GM12891 (cell line): ENCODE measurements around the gene CCL17.
A peak's percentile ranks its signal among the peaks of the same experiment; 100 is the strongest.
"Not testable (repeated sequence)": the region's sequence is repeated elsewhere in the genome, so short reads cannot be mapped to it uniquely, and the experiment has no call there.

Experiments
- DNase-seq: peaks from one replicate; pipeline ENCODE4 v3.0.0; 2011; ENCODE audit warnings: low spot score; ENCODE audit not compliant: insufficient read length
- FAIRE-seq: peaks from 2 replicates; lab custom pipeline; 2011; peaks lifted over from hg19 to GRCh38; lab: Jason Lieb, UNC
- PAX5 ChIP-seq: IDR thresholded peaks from 2 replicates; pipeline ENCODE4 v1.6.1; 2011; ENCODE audit warnings: low read length, moderate library complexity, mild to moderate bottlenecking; ENCODE audit not compliant: insufficient read depth, severe bottlenecking
- POLR2A ChIP-seq: IDR thresholded peaks from 2 replicates; pipeline ENCODE4 v1.6.1; 2011; ENCODE audit warnings: low read depth, low read length, control low read depth
- POLR2AphosphoS5 ChIP-seq: IDR thresholded peaks from 2 replicates; pipeline ENCODE4 v1.6.1; 2011; ENCODE audit warnings: low read depth, low read length, control low read depth
- POU2F2 ChIP-seq: IDR thresholded peaks from 2 replicates; pipeline ENCODE4 v1.6.1; 2011; ENCODE audit warnings: low read depth, mild to moderate bottlenecking, control low read depth, low read length, moderate library complexity
- SPI1 ChIP-seq: IDR thresholded peaks from 2 replicates; pipeline ENCODE4 v1.6.1; 2011; ENCODE audit warnings: low read depth, low read length, control low read depth
- TAF1 ChIP-seq: IDR thresholded peaks from 2 replicates; pipeline ENCODE4 v1.6.1; 2011; ENCODE audit warnings: low read depth, low read length, control low read depth

The CCL17 gene

GRCh38 chr16:57392694-57393093 lies 11.9 kb upstream of the CCL17 start:
- no peak for DNase-seq

DNA sequence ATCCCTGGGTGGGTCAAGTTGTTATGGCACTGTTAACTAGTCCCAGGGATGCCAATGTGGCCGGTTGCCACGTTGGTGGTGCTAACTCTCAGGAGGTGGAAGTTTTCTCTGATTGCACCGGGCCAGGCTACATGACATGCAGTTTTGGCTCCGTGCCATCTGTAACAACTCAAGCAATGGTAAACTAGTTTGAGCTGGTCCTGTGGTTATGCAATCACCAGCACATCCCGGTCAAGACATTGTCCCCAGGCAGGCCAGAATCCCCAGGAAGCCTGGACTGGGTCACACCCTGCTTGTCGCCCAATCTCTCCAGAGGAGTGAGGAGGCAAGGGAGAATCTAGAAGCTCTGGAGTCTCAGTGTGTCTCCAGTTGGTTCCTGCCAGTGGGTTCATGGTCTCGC lies 10.1 kb upstream of the CCL17 start:
- FAIRE-seq (no peak), DNase-seq (no peak)
- TF ChIP-seq POLR2A (no peak), TAF1 (no peak), POLR2AphosphoS5 (no peak), POU2F2 (no peak), PAX5 (no peak), SPI1 (no peak)

More at GRCh38 chr16:57392694-57393093, 11.9 kb upstream of the CCL17 start:
- no peak for FAIRE-seq
- TF ChIP-seq PAX5, result no peak
- no peak for TF ChIP-seq POLR2AphosphoS5
- TF ChIP-seq POU2F2, result no peak
- no peak for TF ChIP-seq SPI1
- TF ChIP-seq TAF1, result no peak
- TF ChIP-seq POLR2A, result no peak

GRCh38 chr16:57395026-57395425 lies 9.5 kb upstream of the CCL17 start:
- no peak for TF ChIP-seq SPI1
- no peak for TF ChIP-seq POU2F2
- TF ChIP-seq TAF1, result no peak
- TF ChIP-seq POLR2AphosphoS5, result no peak
- TF ChIP-seq PAX5, result no peak
- TF ChIP-seq POLR2A, result no peak
- DNase-seq (no peak), FAIRE-seq (no peak)

DNA sequence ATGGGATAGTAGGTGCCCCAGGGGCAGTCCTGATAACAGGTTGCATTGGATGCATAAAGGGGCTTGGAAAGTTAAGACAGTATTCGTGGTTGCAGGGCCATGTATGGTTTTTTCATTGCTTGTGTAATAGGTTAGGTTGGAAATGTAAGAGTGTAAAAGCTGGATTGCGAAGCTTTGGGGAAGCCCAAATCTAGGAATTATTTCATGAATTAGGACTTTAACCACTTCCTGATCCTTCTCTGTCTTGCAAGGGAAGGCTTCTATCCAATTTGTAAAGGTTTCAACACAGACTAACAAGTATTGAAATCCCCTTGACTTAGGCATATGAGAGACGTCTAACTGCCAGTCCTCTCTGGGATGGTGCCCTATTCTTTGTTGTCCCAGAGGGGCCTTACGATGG lies 7.8 kb upstream of the CCL17 start:
- no peak for DNase-seq
- FAIRE-seq, result no peak
- TF ChIP-seq PAX5 (no peak), POLR2AphosphoS5 (no peak), POLR2A (no peak), TAF1 (no peak), POU2F2 (no peak), SPI1 (no peak)

DNA sequence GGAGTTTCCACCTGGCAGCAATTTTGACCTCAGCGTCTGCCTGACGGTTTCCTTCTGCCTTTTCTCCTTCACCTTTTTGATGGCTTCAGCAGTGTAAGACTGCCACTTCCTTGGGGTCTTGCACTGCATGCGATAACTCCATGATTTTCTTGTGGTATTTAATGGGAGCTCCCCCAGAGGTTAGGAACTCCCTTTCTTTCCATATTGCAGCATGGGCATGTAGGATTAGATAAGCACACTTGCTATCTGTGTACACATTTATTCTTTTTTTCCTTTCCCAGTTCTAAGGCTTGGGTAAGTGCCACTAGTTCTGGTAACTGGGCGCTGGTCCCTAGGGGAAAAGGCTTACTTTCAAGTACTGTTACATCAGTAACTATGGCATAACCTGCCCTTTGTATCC lies 7.1 kb upstream of the CCL17 start:
- not testable (repeated sequence) for FAIRE-seq, DNase-seq

DNA sequence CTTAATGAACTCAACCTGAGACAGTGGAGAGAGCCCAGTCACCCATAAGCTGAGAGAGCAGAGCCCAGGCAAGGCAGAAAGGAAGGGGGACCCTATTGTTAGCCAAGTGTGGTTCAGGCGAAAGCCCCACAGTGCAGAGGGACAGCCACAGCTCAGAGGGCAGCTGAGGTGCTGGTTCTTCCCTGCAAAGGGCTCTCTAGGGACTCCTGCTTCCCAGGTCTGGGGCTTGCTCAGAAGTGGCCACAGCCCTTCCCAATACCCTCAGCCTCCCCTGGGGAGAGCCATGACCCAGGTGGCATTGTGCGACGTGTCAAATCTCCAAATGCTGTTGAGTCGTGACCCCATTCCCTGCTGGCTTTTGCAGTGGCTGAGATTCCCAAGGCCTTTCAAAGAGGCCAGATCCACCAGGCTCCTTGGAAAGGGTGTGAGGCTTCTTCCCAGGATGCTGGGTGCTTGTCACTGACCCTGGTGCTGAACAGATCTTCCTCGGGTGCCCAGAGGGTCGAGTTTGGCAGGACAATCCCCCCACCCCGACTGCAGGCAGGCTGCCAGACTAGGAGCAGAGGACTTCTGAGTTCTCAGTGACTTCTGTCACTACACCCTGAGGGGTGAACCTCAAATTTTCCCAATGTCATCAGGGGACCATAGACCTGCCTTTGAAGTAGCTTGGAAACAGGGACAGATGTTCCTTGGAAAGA lies 2.5 kb upstream of the CCL17 start:
- peak; percentile 56 for FAIRE-seq
- TF ChIP-seq POU2F2 (no peak), TAF1 (no peak), PAX5 (no peak), SPI1 (no peak), POLR2AphosphoS5 (no peak), POLR2A (no peak)
- DNase-seq, result no peak

GRCh38 chr16:57405097-57405496 lies 530 bp downstream of the CCL17 start:
- TF ChIP-seq PAX5 (no peak), POLR2AphosphoS5 (no peak), POU2F2 (no peak), TAF1 (no peak), POLR2A (no peak), SPI1 (no peak)
- FAIRE-seq (no peak), DNase-seq (no peak)

GRCh38 chr16:57406881-57407280 lies 2.3 kb downstream of the CCL17 start:
- TF ChIP-seq SPI1, result peak; percentile 14; the same call in 1 of the 2 replicates
- TF ChIP-seq POLR2A, result no peak
- DNase-seq (no peak), FAIRE-seq (peak; percentile 5)

DNA sequence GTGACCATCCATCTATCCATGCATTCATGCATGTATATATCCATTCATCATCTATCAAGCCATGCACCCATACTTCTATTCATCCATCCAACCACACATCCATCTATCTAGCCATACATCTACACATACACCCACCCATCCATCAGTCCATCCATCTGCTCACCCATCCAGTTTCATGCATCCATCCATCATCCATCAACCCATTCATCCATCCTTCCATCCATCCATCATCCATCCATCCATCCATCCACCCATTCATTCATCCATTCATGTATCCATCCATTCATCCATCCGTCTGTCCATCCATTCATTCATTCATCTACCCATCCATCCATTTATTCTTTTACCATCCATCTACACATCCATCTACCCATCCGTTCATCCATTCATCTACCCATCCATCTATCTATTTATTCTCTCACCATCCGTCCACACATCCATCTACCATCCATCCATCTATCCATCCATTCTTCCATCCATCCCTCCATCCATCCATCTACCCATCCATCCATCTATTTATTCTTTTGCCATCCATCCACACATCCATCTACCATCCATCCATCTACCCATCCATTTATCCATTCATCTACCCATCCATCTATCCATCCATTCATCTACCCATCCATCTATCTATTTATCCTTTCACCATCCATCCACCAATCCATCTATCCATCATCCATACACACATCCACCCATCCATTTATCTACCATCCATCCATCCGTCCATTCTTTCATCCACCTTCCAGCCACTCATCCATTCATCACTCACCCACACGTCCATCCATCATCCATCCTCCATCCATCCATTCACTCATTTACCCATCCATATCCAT lies 3.2 kb downstream of the CCL17 start:
- FAIRE-seq (peak; percentile 77), DNase-seq (no peak)
- TF ChIP-seq POLR2AphosphoS5 (no peak), POU2F2 (no peak), PAX5 (no peak), SPI1 (no peak), POLR2A (no peak), TAF1 (no peak)

DNA sequence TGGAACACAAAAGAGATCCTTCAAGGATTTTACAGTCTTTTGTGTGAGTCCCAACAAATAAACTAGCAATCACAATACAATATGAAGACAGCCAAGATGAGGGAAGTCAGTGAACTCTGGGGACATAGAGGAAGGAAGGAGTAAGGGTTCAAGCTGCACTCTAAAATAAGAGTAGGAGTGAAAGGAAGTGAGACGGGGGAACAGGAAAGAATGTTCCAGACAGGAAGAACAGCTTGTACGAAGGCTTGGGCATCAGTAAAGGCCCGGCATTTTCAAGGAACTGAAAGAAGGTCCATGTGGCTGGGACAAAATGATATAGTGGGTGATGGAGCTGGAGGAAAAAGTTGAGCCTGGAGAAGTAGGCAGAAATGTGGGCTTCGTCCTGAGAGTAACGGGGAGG lies 4.5 kb downstream of the CCL17 start:
- DNase-seq (no peak), FAIRE-seq (no peak)
- TF ChIP-seq SPI1, result 0 out of 2 replicates have a peak, but pooled peaks have one; percentile 19
- TF ChIP-seq POU2F2, result no peak
